HG03558 (cell line): ENCODE data around the gene SUN2.

Experiments
- ATAC-seq: cut with Tn5 transposase; IDR thresholded peaks from one replicate; pipeline ENCODE4 v1.9.1; 2021; ENCODE audit warnings: moderate number of reproducible peaks; ENCODE audit not compliant: unreplicated experiment; ENCODE audit errors: extremely low read depth

Gene SUN2

DNA sequence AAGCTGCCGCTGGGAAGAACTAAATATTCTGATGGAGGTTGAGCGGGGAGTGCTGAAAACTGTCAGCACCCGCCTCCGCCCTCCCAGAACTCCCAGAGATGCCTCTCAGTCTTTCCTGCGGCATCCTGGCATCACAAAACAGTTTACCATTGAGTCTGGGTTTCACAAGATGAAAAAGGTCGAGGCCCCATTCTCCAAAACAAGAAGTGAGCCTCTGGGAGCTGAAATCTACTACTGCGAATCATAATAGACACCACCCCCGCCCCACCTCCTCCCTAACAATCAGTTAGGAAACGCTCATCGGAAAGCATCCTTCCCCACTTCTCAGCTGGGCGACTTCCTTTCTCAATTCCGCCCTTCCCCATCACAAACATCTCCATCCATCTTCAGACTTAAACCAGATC, 1.0 kb downstream of the SUN2 start:
- ATAC-seq = no peak

DNA sequence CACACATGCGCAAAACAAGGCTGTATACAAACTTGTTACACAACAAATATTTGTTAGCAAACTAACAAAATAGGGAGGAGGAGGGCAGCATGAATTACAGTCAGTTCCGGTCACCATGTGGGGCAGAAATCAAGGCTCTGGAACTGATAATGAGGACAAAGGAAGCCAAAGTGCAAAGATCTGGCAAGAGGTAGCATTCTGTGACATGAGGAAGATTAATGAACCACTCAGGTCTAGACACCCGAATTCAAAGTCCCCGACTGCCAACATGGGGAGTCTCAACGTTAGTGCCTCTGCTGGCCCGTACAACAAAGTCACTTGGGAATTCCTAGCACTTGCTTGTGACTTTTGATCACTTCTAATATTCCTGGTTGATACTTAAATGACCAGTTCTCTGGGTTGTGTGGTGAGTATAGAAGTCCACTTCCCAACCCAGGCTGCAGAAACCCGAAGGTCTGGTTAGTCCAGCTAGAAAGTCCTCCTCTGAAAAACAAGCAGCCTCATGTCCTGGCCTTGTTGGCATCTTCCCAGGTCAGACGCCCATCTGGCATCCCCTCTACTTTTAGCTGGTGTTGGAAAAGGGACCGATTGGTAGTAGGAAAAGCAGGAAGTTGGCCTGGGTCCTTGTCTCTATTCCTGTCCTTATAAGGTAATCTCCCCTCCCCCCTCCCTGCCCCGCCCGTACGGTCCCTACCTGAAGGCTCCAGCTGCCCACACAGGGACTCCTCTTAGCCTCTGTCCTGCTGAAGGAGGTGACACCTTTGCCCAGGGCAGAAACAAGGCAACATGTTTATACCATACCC, 1.6 kb downstream of the SUN2 start:
- ATAC-seq = no peak

DNA sequence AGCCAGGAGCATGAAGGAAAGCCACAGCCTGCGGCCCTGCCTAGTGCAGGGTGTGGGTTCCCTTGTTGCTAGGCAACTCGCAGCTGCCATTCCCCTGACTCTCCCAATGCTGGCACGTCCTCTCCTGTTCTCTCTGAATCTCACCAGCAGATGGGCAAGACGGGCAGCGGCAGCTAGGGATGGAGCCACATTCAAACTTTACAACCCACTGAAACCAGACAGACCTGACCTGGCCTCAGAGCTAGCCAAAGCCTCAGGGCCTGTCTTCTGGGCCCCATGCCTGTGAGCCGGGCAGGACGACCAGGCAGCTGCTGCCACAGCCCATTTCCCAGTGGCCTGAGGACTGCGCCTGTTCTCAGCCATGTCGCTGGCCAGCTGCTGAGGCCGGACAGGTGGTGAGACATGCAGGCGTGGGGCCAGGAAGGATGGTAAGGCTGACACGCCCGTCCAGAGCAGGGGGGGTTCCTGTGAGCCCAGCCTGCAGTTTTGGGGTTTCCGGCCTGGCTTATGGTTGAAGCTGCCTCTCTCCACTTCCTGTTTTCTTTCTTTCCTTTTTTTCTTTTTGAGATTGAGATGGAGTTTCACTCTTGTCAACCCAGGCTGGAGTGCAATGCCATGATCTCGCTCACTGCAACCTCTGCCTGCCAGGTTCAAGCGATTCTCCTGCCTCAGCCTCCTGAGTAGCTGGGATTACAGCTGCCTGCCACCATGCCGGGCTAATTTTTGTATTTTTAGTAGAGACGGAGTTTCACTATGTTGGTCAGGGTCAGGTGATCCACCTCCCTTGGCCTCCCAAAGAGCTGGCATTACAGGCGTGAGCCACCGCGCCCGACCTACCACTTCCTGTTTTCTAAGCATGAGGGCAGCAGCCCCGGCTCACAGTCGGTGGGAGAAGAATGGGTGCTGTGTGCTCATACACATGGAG, 4.1 kb downstream of the SUN2 start:
- ATAC-seq = no peak

DNA sequence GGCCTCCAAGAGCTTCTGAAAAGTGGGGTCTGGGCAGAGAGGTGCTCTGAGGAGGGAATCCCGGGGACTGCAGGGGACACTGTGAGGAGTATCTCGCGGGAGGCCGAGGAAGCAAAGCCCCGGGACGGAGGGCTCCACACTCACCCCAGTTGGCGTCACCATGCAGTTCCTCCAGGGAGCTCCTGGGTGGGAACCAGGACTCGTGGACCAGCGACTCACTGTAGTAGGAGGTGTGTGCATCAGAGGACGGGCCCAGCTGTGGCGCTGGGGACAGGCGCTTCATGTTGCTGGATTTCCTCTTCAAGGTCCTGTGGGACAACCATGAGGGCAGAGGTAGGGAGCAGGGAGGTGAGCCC, 4.8 kb downstream of the SUN2 start:
- ATAC-seq = no peak

DNA sequence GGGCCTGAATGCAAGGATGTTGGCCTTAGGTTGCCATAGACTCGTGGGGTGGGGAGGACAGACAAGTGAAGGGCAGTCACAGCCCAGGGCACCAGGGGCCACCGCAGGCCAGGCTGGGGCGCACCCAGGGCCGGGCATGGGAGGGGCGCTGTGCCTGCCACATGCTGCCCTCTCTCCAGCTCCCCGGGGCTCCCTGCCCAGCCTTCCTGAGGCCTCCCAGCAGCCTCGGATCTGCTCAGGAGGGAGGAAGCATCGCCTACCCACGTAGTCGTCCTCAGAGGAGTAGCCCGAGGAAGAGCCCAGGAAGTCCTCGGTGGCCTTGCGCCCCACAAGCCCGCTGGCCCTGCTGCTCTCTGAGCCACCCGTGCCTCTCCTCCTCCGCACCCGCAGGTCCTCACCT, 5.2 kb downstream of the SUN2 start:
- ATAC-seq = no peak

DNA sequence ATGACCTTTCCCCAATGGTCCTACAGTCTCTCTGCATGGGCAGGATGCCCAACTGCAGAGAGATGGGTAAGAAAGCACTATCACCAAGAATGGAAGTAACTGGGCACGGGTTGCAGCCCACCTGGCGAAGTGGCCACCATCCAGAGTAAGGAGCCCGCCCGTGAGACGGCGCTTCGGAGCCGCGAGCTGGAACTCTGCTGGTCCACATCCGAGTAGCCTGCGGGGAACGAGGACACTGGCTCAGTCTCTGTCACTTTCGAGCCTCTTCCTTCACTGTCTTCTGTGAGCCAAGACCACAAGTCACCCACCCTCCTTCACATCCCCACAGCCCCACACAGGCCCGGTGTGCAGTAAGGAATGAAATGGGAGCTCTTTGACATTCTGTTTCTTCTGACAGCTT, 5.7 kb downstream of the SUN2 start:
- ATAC-seq = no peak

DNA sequence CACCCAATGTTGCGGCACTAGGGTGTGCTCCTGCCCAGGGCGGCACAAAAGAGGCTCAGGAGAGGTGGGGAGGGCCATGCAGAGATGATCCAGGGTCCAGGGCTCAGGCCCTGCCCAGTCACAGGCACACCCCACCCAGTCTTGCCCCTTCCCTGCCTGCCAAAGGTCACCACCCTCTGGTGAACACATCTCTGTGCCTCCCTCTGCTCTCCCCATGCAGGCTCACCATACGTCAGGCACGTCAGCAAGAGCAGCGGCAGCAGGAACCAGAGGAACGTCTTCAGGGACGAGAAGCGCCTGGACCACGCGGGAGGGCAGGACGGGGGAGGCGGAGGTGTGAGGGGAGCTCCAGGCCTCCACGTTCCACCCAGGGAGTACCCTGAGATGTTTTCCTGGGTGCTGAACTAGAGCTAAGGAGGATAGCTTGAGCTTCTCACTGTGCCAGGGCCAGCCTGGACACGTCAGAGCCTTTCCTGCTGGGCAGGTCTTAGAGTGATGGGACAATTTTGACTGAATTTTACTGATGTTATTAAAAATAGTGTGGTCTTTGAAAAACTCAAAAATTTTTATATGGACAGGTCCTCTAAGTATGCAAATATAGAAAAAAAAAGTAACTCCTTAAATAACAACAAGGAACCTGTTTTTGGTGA, 7.2 kb downstream of the SUN2 start:
- ATAC-seq = no peak

DNA sequence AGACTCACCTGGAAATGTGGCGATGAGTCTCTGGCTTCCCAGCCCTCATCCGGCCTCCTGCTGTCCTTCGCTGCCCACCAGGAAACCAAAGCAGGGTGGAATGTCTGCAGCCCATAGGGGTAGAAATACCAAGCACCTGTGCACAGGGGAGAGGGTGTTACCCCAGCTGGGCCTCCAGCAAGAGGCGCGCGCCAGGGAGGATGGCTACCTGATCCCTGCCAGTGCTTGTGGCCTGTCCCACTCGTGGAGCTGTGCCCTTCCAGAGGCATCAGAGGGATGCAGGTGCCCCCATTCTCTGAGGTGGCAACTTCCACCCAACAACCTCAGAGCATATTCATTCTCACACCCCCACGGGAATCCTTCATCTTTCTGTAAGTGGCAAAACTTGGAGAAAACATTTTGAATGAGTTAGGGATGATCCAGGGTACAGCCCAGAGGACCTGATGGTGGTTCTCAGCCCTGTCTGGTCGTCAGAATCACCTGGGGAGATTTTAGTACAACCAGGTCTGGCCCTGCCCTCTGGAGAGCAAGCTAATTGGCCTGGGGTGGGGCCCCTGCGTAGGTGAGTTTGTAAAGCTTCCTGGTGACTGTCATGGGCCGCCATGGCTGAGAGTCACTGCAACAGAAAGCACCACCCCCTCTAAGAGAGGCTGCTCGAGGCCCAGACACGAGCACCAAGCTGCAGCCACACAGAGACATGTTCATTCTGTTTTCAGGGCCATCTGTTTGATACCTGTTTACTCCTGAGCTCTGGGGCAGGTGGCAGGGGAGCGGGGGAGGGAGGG, 9.9 kb downstream of the SUN2 start:
- ATAC-seq = no peak

DNA sequence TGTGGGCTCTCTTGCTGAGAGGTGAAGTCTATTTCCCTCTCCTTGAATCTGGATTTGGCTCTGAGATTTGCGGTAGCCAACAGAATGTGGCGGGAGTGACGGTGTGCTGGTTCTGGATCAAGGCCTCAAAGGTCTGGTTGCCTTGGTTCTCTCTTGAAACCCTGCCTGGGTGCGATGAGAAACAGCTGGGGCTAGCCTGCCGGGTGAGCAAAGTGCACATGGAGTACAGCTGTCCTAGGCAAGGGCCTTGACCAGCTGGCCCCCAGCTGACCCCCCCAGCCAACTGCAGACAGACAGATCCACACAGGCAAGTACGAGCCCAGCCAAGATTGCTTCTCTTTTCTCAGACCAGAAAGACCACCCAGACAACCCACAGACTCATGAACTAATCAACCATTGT, 10.8 kb downstream of the SUN2 start:
- no peak for ATAC-seq

DNA sequence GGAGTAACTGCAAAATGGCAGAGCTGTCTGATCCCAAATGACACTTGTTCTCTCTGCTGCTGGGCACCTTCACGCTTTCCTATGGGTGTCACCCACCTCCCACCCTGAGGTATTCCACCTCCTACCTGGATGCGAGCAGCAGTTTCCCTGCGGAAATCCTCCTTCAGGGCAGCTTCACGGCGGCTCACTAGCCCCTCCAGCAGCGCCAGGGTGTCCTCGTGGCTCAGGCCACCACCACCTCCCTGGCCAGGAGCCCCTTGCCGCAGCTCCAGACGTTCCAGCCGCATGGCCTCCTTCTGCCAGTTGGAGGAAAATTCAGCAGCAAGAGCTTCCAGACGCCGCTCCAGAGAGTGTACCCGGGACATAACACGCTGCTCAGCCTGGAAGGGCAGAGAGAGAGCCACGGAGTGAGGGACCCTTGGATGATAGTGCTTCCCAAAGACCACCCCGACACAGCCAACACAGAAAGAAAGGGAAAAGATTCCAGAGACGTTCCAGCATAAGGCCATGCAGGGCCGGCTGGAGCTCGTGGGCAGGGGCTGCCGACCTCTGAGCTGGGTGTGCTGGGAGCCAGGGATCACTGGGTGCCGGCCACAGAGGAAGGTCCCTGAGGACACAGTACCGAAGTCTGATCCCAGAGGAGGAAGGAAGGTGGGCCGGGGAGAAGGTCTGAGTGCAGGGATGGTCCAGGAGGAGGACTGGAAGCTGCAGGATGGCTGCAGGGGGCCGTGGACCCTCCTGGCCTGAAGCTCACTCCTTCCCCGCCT, 13.4 kb downstream of the SUN2 start:
- no peak for ATAC-seq

DNA sequence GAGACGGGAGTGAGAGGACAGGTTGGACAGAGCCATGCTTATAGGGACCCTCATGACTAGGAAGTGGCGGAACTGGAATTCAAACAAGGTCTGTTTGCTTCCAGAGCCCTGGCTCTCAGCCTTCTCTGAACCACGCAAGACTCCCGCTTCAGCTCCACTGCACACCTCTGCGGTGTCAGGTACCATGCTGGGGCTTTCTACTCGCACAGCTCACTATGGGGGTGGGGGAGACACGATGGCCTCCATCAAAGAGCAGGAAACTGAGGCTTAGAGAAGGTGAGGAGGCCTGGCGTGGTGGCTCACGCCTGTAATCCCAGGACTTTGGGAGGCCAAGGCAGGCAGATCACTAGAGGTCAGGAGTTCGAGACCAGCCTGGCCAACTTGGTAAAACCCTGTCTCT, 14.2 kb downstream of the SUN2 start:
- ATAC-seq = no peak

DNA sequence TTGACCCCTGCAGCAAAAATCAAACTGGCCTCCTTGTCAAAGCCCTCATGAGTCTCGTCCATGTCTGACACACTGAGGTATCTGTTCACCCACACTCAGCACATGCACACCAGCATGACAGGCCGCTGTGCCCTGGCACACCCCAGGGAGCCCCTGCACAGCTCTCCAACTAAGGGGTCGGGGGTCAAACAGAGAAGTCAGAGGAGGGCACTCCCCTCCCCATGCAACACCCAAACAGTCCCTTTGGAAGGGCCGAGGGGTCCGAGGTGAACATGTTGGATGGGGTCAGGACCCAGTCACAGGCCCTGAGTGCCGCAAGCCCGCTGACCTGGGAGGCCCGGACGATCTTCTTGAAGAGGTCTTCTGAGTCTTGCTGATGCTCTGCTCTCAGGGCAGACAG, 14.6 kb downstream of the SUN2 start:
- no peak for ATAC-seq

DNA sequence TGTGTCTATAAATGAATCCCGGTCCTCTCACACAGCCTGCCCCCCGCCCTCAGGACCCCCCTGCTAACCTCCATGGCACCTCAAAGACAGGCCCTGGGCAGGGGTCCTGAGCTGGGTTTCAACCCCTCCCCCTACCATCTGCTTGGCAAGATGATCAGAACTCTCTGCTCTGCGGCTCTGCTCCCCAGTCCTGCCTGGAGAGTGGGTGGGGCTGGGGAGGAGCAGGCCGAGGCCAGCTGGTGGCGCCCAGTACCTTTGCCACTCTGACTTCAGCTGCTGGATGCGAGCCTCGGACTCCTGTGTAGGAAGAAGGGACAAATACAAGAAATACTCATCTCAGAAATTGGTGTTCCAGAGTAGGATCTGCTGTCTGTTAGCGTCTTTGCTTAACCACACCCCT, 15.0 kb downstream of the SUN2 start:
- ATAC-seq = no peak

DNA sequence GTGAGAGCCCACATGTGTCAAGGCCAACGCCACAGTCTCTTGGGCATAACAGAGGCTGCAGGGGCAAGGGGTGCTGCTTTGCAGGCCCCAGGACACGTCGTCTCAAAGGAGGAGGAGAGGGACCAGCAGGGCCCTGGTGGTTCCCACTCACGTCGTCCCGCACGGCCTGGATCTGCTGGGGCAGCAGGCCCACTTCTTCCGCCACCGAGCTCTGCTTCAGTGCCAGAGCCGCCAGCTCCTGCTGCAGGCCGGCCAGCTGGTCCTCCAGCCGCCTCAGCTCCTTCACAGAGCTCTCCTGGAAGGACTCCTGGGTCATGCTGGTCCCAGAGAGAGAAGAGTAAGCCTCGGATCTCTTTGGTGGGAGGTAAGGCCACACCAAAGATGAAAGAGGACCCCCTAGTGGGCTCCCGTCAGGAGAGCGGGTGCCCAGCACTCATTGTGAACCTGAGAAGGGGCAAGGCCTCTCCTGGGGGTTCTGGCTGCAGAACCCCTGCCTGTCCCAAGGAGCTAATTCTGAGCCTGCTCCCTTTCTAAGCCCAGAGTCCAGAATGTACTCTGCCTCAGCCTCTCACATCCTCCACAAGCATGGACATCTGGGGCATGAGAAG, 15.6 kb downstream of the SUN2 start:
- no peak for ATAC-seq

DNA sequence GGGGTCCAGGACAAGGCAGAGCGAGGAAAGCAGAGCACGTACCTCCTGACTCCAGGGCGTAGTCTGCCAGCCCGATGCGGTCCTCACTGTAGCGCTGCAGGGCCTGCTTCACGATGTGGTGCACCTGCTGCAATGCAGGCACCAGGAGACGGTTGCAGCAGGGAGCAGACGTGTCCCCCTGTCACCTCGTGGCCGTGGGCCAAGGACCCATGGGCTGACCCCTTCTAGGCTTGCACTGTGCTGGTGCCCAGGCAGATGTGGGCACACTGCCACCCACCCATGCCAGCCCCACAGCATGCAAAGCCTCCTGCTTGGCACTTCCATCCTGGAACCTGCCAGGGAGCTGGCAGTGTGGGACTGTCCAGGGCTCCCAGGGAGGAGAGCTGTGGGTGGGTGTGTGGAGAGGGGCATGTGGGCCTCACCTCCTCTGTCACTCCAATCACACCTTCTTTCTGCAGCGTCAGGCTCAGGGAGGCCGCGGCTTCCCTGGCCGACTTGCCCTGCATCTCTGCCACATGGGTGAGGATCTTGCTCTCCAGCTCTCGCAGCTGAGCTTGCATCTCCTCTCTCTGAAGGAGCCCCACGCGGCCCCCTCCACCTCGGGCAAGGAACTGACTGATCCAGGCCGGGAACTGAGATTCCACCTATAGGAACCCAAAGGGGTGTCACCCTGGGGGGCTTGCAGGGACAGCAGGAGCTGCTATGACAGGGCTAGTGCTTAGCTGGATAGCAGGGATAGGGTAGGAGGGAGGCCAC, 16.3 kb downstream of the SUN2 start:
- ATAC-seq = no peak

DNA sequence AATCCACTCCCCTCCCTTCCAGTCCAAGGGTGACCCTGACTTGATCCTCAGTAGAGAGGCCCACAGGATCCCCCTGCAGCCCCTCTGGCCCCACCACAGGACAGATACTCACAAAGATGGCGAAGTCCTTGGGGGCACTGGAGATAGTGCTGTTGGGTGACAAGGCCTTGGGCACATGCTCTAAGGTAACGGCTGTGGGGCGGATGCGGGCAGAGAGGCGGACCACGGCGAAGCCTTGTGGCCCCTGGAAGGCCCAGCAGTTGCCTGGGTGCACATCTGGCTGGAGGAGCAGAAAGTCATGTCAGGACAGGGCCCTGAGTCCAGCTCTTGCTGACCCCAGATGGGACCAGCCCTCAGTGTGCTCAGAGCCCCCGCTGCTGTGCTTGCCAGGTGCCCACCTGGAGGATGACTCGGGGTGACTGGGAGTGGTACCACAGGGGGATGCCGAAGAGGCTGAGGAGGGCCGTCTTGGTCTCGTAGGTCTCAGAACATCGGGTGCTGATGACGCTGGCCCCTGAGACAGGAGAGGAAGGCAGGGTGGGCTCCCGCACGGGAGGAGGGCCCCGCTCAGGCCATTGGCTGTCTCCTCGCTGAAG, 17.2 kb downstream of the SUN2 start:
- no peak for ATAC-seq

DNA sequence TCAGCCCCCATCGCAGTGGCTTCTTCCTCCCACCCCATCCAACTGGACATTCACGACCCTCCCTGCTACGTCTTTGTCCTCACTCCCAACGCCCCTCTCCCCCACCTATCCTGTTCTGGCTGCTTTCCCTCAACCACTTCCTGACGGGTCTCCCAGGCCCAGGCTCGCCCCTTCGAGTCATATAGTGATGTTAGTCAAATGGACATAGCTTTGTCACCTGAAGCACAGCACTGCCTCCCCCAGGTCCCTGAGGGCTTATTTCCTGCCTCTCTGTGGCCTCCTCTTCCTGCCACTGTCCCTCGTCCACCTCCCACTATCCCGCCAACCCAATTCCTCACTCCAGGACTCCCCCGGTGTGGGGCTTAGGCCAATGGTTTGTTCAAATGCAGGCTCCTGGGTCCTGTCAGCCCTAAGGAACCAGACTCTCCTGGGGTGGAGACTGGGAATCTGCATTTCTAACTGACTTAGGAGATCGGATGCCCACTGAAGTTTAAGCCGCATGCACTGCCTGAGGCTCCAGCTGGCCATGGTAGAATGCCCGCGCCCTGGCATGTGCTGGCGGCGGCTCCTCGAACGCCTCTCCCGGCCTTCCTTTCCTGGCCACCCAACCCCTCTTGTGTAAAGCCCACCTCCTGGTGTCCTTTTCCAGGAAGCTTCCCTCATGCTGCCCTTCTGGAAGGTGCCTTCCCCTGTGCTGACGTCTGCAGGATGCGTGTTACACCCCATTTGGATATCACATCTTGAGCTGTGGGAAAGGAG, 18.3 kb downstream of the SUN2 start:
- ATAC-seq = no peak

DNA sequence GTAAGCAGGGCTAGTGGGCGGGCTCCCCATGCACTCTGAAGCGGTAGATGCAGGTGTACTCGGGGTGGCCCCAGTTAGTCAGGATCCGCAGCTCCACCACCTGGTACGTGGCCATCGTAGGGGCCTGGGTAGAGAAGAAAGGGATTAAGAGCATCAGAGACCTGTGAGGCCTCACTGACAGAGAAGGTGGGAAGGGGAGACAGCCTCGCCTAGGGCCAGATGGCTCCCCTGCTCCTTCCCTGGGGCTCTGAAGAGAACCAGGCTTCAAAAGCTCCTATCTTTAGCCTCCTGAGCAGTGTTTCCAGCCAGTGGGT, 19.6 kb downstream of the SUN2 start:
- no peak for ATAC-seq
